ENCODE data around the gene SNHG17. TPM values are rescaled to one million over a fixed set of nuclear protein-coding genes. Genes with fewer than 3 reads are reported as not detected.

The SNHG17 gene
- total RNA-seq, 1 donor from 2014 or later = 39.3 TPM

GRCh38 chr20:38454556-38455473 is 19.7 kb upstream of the SNHG17 start:
- no peaks in the 10 kb centered on the region for H3K27me3 Mint-ChIP-seq (ENCODE audit: low read depth, unreplicated experiment)
- Histone ChIP-seq H3K4me2 (ENCODE audit: low read length) (no peak overlapping the region), H2AFZ (ENCODE audit: low read depth, low read length) (no peak overlapping the region), H3K9ac (ENCODE audit: low read length) (no peak overlapping the region), H3K9me3 (ENCODE audit: insufficient read depth, low read depth, low read length) (no peaks in the 10 kb centered on the region), H3K4me3 (ENCODE audit: insufficient read depth, low read depth, low read length) (no peak overlapping the region), H3K36me3 (ENCODE audit: insufficient read depth, low read length) (no peaks in the 10 kb centered on the region), H3K27ac (ENCODE audit: low read depth, low read length) (no peak overlapping the region), H4K20me1 (ENCODE audit: insufficient read depth, low read length) (no peaks in the 10 kb centered on the region), H3K79me2 (ENCODE audit: insufficient read depth, low read length) (no peaks in the 10 kb centered on the region), H3K4me1 (ENCODE audit: insufficient read depth, low read length) (peaks cover 35% of the 10 kb centered on the region), H3K27me3 (ENCODE audit: insufficient read depth, low read length) (no peaks in the 10 kb centered on the region)
- no peak for FAIRE-seq
- peaks cover 13% of the 10 kb centered on the region for H3K36me3 Mint-ChIP-seq (ENCODE audit: low read depth, unreplicated experiment)
- no peaks in the 10 kb centered on the region for H3K9me3 Mint-ChIP-seq (ENCODE audit: unreplicated experiment)
- H3K4me1 Mint-ChIP-seq (ENCODE audit: low read depth, unreplicated experiment) = peaks cover 24% of the 10 kb centered on the region
- no peak overlapping the region for H3K4me3 Mint-ChIP-seq (ENCODE audit: unreplicated experiment)
- H3K27ac Mint-ChIP-seq (ENCODE audit: unreplicated experiment) = no peak overlapping the region
- TF ChIP-seq EZH2 (IDR thresholded peaks at IDR 0.05; ENCODE audit: insufficient read depth, low read length) (no peak), CTCF (IDR thresholded peaks at IDR 0.05; ENCODE audit: insufficient read depth, low read depth, low read length) (no peak)
- DNase-seq (ENCODE audit: low read depth) = no peak

- no peaks in the 10 kb centered on the region for H3K9me3 Mint-ChIP-seq (ENCODE audit: unreplicated experiment)
- no peak overlapping the region for H3K4me2 ChIP-seq (ENCODE audit: low read length)
- no peaks in the 10 kb centered on the region for H3K27me3 ChIP-seq (ENCODE audit: insufficient read depth, low read length)
- TF ChIP-seq CTCF (IDR thresholded peaks at IDR 0.05; ENCODE audit: insufficient read depth, low read depth, low read length) (no peak), EZH2 (IDR thresholded peaks at IDR 0.05; ENCODE audit: insufficient read depth, low read length) (no peak)
- FAIRE-seq (no peak), DNase-seq (ENCODE audit: low read depth) (no peak)
- no peak overlapping the region for H3K9ac ChIP-seq (ENCODE audit: low read length)
- H3K36me3 Mint-ChIP-seq (ENCODE audit: low read depth, unreplicated experiment) = peaks cover 18% of the 10 kb centered on the region
- no peak overlapping the region for H3K27ac Mint-ChIP-seq (ENCODE audit: unreplicated experiment)
- H2AFZ ChIP-seq (ENCODE audit: low read depth, low read length) = no peak overlapping the region
- H3K36me3 ChIP-seq (ENCODE audit: insufficient read depth, low read length) = no peaks in the 10 kb centered on the region
- H4K20me1 ChIP-seq (ENCODE audit: insufficient read depth, low read length) = no peaks in the 10 kb centered on the region
- H3K27ac ChIP-seq (ENCODE audit: low read depth, low read length) = no peak overlapping the region
- no peaks in the 10 kb centered on the region for H3K27me3 Mint-ChIP-seq (ENCODE audit: low read depth, unreplicated experiment)
- peaks cover 38% of the 10 kb centered on the region for H3K4me1 ChIP-seq (ENCODE audit: insufficient read depth, low read length)
- no peaks in the 10 kb centered on the region for H3K9me3 ChIP-seq (ENCODE audit: insufficient read depth, low read depth, low read length)
- no peak overlapping the region for H3K4me3 ChIP-seq (ENCODE audit: insufficient read depth, low read depth, low read length)
- peaks cover 31% of the 10 kb centered on the region for H3K4me1 Mint-ChIP-seq (ENCODE audit: low read depth, unreplicated experiment)
- peaks cover 2% of the 10 kb centered on the region for H3K79me2 ChIP-seq (ENCODE audit: insufficient read depth, low read length)
- no peak overlapping the region for H3K4me3 Mint-ChIP-seq (ENCODE audit: unreplicated experiment)
Observed at GRCh38 chr20:38453941-38454340, 18.8 kb upstream of the SNHG17 start.

Measured in astrocyte (in vitro differentiated cells and primary cell).